Bronchial epithelial cell (primary cell): ENCODE measurements around the gene DRG2. TPM values are rescaled to one million over a fixed set of nuclear protein-coding genes. Genes with fewer than 3 reads are reported as not detected.

Experiments
- DNase-seq: peaks from one replicate; pipeline ENCODE4 v3.0.0-alpha.2; 2010; ENCODE audit warnings: low read depth
- FAIRE-seq: peaks from 2 replicates; lab custom pipeline; 2011; peaks lifted over from hg19 to GRCh38; lab: Jason Lieb, UNC
- H3K27me3 ChIP-seq: 2 replicates; pipeline ENCODE4 v1.5.1; 2011; ENCODE audit warnings: low read length; ENCODE audit not compliant: control insufficient read depth, insufficient read depth
- H3K36me3 ChIP-seq: 2 replicates; pipeline ENCODE4 v1.5.1; 2011; ENCODE audit warnings: low read length; ENCODE audit not compliant: control insufficient read depth, insufficient read depth
- H3K4me3 ChIP-seq: 2 replicates; pipeline ENCODE4 v1.5.1; 2011; ENCODE audit warnings: mild to moderate bottlenecking, low read depth, low read length, control low read depth
- total RNA-seq: library from RNA; depleted of rRNA; stranded (reverse); fragments of >200 nt; gene quantifications from 2 replicates; pipeline ENCODE4 v1.2.1, GENCODE V29; 2014
- TF ChIP-seq, protein P1 (sequence below): IDR thresholded peaks from 2 replicates; pipeline ENCODE4 v1.5.1; 2011; ENCODE audit warnings: mild to moderate bottlenecking, moderate library complexity, low read length, control low read depth, inconsistent platforms; ENCODE audit not compliant: insufficient read depth, severe bottlenecking

DRG2 gene
- total RNA-seq, 1 donor from 2014 or later, result 23.7 TPM

- Histone ChIP-seq H3K4me3 (no peak overlapping the region), H3K36me3 (peaks cover 9% of the 10 kb centered on the region), H3K27me3 (no peaks in the 10 kb centered on the region)
- FAIRE-seq (no peak), DNase-seq (no peak)
- TF ChIP-seq, protein P1, sequence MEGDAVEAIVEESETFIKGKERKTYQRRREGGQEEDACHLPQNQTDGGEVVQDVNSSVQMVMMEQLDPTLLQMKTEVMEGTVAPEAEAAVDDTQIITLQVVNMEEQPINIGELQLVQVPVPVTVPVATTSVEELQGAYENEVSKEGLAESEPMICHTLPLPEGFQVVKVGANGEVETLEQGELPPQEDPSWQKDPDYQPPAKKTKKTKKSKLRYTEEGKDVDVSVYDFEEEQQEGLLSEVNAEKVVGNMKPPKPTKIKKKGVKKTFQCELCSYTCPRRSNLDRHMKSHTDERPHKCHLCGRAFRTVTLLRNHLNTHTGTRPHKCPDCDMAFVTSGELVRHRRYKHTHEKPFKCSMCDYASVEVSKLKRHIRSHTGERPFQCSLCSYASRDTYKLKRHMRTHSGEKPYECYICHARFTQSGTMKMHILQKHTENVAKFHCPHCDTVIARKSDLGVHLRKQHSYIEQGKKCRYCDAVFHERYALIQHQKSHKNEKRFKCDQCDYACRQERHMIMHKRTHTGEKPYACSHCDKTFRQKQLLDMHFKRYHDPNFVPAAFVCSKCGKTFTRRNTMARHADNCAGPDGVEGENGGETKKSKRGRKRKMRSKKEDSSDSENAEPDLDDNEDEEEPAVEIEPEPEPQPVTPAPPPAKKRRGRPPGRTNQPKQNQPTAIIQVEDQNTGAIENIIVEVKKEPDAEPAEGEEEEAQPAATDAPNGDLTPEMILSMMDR, result no peak
Measured at GRCh38 chr17:18107061-18107790, 19.5 kb downstream of the DRG2 start.

DNA sequence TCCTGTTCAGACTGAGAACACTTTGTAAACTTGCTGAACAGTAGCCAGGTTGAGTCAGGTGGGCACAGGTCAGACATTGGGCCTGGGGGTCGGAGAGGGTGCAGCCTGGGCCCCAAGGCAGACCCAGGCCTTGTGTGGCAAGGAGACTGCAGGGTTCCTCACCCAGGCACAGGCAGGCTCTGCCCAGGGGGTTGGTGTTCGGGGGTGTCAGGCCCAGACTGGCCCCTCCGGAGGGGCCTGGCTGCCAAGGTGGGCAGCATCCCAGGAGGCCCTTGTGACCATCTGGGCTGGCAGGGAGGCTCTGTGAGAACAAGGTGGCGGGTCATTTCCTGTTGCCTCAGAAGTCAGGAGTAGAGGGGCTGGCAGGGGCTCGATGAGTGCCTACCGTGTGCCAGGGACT, 20.2 kb downstream of the DRG2 start:
- FAIRE-seq, result no peak
- Histone ChIP-seq H3K4me3 (no peak overlapping the region), H3K27me3 (no peaks in the 10 kb centered on the region), H3K36me3 (peaks cover 9% of the 10 kb centered on the region)
- DNase-seq, result no peak
- TF ChIP-seq, protein P1, result no peak

DNA sequence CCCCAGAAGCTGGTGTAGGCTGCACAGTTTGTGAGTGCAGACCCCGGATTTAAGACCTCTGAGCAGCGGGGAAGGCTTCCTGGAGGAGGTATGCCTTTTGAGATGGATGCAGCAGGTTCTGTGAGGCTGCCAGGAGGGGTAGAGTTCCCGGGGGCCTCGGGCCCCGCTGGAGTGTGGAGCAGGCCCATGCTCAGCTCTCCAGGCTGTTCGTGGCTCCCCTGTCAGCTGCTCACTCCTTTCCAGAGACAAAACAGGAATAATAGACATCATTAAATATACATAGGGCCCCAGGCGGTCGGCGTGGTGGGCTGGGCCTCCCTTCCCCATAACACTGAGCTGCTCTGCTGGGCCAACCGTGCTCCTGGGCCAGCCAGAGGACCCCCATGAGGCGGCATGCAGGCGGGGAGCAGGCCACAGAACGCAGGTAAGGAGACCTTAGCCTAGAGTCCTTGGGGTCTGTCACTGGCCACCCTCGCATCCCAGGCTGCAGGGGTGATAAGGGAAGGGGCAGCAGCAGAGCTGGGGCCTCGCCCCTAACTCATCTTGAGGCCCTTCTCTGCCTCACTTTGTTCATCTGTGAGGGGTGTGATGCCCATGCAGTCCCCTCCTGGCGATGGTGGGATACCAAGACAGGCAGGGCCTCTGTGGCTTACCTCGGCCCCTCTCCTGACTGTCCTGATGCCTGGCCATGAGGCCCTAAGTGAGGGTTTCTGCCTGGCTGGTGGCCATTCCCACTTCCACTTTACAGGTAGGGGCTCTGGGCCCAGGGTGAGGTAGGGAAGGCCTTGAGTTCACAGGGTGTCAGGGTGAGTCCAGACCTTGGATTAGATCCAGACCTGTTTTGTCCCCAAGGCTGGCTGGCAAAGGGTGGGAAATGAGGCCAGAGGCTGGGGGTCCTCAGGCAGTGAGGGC, 20.9 kb downstream of the DRG2 start, which contains the start of gene MYO15A:
TSS of gene MYO15A (plus strand) at position 356 of the 912 bp plus-strand sequence. CDS start 10,045 bp downstream, outside the sequence.
- no peak for FAIRE-seq
- TF ChIP-seq, protein P1, result no peak
- no peaks in the 10 kb centered on the region for H3K27me3 ChIP-seq
- H3K4me3 ChIP-seq, result no peak within 1 kb of the TSS
- DNase-seq, result no peak
- H3K36me3 ChIP-seq, result peaks cover 6% of the 10 kb centered on the region

DNA sequence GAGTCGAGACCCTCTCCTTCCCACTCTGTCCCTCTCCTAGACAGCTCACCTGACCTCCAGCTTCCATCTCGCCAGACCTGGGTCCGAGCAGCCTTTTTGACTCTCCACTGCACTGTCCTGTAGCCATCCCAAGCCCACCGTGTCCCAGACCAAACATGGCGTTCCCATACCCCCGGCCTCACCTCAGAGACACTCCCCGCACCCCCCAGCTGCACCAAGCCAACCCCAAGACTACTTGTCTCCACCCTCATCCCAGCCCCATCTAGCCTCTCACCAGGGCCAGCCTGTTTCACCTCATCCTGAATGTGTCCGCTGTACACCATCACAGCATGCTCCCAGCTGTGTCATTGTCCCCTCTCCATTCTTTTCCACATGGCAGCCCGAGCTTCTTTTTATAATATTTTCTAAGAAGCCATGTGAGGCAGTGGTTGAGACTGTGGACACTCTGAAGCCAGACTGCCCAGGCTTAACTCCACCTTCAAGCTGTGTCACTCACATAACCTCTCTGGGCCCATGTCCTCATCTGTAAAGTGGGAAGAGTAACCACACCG, 22.3 kb downstream of the DRG2 start:
- FAIRE-seq, result no peak
- H3K4me3 ChIP-seq, result no peak overlapping the region
- peaks cover 5% of the 10 kb centered on the region for H3K36me3 ChIP-seq
- TF ChIP-seq, protein P1, result no peak
- DNase-seq, result no peak
- H3K27me3 ChIP-seq, result no peaks in the 10 kb centered on the region

GRCh38 chr17:18110636-18111145, 22.9 kb downstream of the DRG2 start:
- TF ChIP-seq, protein P1, result no peak
- DNase-seq (no peak), FAIRE-seq (no peak)
- peaks cover 2% of the 10 kb centered on the region for H3K36me3 ChIP-seq
- no peak overlapping the region for H3K4me3 ChIP-seq
- H3K27me3 ChIP-seq, result no peaks in the 10 kb centered on the region
